GM20431 (cell line): Measurements from ENCODE around the gene MDFIC.

Source experiments
- in situ Hi-C: fragments of 300-500 bp; cut with MseI, MboI; formaldehyde crosslinking; loops from one replicate; pipeline ENCODE4 v1.15.0; 2020; ENCODE audit warnings: low sequenced_read_pairs; ENCODE audit not compliant: unreplicated experiment

MDFIC gene

DNA sequence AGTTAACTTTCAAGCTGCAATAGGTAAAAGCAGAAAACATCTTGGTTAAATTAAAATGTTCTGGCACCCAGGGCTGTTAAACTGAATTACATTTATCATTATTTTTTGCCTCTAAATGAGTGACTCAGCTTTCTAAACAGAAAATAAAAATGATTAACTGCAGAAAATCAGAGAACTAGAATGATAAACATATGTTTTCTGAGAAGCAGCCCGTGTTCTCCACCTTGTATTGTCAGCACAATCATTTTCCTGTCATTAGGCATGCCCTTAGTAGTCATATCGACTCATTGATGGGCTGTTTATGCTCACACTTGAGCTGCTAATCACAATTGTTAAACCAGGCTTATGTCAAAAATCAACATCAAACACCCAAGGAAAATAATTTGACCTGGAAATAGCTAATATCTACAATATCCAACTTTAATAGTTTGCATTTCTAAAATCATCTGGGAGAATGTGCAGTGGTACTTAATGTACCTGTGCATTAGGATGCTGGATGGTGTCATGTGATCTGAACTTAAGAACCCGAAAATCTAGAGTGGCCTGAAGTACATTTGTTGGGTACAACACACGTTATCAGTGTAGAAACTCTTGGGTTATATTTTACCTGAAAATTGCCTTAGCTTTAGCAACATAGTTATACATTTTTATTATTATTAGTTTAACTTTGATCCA lies 2.3 kb downstream of the MDFIC start:
- in situ Hi-C loops, result no loop called here

DNA sequence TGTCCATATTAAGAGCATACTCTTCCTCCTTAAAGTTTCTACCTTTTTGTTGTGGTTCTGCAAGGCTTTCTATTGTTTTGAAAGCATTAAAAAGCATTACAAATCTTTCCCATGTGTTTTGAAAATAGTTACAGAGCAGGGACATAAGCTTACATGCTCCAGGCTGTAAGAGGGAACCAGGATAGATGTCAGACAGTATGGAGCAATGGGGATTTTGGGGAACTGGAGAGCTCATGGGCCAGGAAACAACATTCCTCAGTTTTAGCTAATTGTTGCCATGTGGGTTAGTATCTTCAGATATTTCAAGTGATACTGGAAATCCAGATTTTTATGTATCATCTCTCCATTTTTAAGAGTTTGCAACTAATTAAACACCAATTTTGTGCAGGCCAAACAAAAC lies 3.5 kb downstream of the MDFIC start:
- in situ Hi-C loops, result no loop called here

- in situ Hi-C loops, result no loop called here
Measured at GRCh38 chr7:114928060-114928459, 6.2 kb downstream of the MDFIC start.

- in situ Hi-C loops, result no loop called here
Measured at GRCh38 chr7:114929570-114929969, 7.7 kb downstream of the MDFIC start.

- in situ Hi-C loops, result no loop called here
Measured at GRCh38 chr7:114930107-114930661, 8.3 kb downstream of the MDFIC start.

DNA sequence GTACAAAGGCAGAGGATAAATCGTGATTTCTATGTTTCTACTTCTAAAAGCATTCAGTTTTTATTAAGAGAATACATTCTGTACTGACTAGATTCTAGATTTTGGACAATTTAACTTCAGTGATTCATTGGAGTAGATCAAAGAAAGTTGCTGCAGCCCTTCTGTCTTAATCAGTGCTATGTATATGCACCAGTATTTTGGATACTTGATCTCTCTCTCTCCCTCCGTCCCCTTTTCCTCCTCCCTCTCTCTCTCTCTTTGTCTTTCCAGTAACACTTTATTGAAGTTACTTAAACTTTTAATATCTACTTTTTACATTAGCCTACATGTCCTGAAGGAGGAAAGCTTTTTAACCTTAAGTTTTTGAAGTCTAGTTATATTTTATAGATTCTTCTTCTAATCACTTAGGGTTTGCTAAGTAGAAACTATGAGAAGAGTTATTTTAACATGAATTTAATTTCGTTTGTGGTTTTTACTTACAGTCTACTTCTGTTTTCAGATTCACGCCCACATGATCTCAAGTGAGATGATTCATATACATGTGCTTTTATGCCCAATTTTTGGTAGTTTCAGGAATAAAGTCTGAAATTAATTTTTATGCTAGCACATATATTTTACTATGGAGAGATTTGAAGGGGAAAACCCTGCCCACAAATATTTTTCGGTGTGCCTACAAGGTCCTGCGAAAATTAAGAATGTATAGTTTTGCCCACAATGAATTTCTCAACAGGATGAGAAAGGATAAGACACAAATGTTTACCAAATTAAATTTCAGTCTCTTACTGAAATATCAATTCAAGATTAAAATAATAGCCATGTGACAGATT lies 9.1 kb downstream of the MDFIC start:
- in situ Hi-C loops, result no loop called here

DNA sequence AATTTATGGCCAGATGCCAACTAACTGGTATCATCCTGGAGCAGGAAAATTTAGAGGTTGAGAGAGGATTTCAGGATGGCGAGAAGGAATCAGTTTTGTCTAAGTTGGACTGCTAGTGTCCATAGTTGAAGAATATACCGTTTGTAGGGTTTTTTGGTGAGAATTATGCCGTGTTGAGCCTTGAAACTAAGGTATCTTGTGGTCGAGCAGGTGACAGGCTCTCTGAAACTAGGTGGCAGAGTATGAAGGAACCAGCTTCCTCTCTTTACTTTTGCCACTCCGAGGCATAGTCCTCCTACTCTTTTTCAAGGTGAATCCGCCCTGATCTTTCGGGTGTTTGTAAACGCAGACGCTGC lies 9.7 kb downstream of the MDFIC start:
- in situ Hi-C loops, result no loop called here

GRCh38 chr7:114932991-114933390 lies 11.1 kb downstream of the MDFIC start:
- in situ Hi-C loops, result no loop called here

DNA sequence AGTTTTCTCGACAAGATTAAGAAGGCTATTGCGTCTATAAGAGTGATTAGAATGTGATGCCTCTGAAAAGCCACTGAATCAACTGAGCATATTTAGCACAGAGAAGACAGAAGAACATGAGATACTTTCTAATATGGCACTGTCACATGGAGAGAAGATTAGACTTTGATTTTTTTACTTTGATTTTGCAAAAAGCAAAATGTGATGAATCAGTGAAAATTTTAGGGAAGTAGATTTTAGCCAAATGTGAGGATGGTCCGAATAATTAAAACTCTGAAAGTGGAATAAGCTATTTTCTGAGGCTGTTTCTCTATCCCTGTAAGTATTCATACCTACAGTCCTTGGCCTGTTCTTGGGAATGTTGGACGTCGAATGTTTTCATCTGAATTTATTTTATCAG lies 11.8 kb downstream of the MDFIC start:
- in situ Hi-C loops, result no loop called here

- in situ Hi-C loops, result no loop called here
Measured at GRCh38 chr7:114934086-114934485, 12.2 kb downstream of the MDFIC start.

GRCh38 chr7:114934713-114935112 lies 12.8 kb downstream of the MDFIC start:
- in situ Hi-C loops, result no loop called here

DNA sequence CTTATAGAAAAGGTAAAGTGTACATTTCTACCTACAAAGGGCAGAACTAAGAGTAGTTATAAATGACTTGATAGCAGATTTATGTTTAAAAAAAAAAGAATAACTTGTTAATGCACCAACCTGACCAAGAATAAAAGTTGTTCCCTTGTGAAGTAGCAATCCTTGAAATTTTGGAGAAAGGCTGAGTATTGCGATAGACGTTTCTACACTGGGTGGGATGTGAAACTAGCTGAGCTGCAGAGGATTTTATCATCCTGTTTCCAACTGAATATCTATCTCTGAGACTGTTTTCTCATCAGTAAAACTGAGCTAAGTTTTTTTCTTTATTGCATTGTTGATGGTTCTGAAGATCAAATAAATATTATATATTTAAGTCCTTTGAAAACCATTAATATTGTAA lies 14.6 kb downstream of the MDFIC start:
- in situ Hi-C loops, result no loop called here

DNA sequence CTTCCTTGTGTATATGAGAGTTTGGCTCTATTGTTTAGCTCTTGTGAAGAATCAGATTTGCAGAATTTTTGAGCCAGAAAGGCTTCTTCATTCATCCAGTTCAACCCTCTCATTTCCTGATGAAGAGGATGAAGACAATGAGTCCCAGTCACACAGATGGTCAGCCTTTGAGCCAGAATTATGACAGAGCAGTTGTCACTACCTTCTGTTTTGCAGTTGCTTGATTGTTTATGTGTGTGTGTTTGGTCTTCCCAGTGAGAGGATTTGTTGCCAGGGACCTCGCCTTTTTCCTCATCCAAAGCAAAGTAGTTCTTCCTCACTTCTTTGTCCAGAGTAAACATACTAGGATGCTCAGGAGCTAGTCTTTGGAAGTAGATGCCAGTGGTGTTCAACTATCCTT lies 15.6 kb downstream of the MDFIC start:
- in situ Hi-C loops, result no loop called here

- in situ Hi-C loops, result no loop called here
Measured at GRCh38 chr7:114938785-114939184, 16.9 kb downstream of the MDFIC start.

- in situ Hi-C loops, result no loop called here
Measured at GRCh38 chr7:114939484-114940097, 17.7 kb downstream of the MDFIC start.

GRCh38 chr7:114940220-114940619 lies 18.3 kb downstream of the MDFIC start:
- in situ Hi-C loops, result no loop called here

DNA sequence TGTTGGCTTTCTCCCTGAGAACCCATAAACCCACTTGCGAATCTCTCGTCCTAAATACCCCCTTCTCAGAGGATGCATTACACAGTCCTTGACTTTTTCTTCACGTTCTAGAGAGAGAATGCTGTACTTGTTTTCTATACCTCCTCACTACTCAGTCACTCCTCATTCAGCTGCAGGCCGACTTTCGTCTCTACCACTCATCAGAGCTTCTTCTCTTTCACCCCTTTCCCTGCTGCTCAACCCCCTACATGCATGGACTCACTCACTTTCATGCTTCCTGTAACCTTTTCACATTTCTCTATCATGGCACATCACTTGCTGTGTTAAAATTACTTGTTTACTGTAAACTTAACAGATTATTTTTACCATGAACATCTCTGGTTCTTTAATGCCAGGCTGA lies 19.8 kb downstream of the MDFIC start:
- in situ Hi-C loops, result no loop called here

GRCh38 chr7:114942446-114943175 lies 20.7 kb downstream of the MDFIC start:
- in situ Hi-C loops, result no loop called here

DNA sequence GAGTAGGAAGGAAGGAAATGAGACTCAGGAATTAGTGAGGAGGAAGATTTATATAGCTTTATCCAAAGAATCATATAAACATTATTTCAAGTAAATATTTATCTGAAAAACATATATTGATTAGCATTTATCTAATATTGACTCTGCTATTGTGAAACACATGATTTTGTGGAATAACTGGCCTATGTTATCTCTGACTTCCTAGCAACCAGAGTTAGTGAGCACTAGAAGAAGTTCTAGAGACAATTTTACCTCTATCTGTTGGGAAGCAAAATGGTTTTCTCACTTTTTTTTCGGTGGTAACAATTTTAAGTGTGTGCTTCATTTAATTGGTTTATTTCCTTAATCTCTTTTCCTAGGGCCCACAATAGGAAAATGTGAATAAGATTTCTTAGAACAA lies 21.6 kb downstream of the MDFIC start:
- in situ Hi-C loops, result no loop called here

GRCh38 chr7:114943953-114944744 lies 22.3 kb downstream of the MDFIC start:
- in situ Hi-C loops, result no loop called here
